Measurements from ENCODE around the gene FGGY.
"Not testable (repeated sequence)": the region's sequence is repeated elsewhere in the genome, so short reads cannot be mapped to it uniquely, and the experiment has no call there.

FGGY gene

GRCh38 chr1:59714966-59715365 lies 418.1 kb downstream of the FGGY start:
- DNase-seq (ENCODE audit: extremely low read depth in 1 of 2, low read depth in 1 of 2), result no peak

GRCh38 chr1:59716832-59717231 lies 419.9 kb downstream of the FGGY start:
- DNase-seq (ENCODE audit: extremely low read depth in 1 of 2, low read depth in 1 of 2), result no peak

- DNase-seq (ENCODE audit: extremely low read depth in 1 of 2, low read depth in 1 of 2), result no peak
Measured at GRCh38 chr1:59718064-59718988, 421.4 kb downstream of the FGGY start.

GRCh38 chr1:59718989-59719360 lies 422.1 kb downstream of the FGGY start:
- DNase-seq (ENCODE audit: extremely low read depth in 1 of 2, low read depth in 1 of 2), result no peak

- DNase-seq (ENCODE audit: extremely low read depth in 1 of 2, low read depth in 1 of 2), result no peak
Measured at GRCh38 chr1:59720326-59721115, 423.6 kb downstream of the FGGY start.

GRCh38 chr1:59730302-59730701 lies 433.4 kb downstream of the FGGY start:
- DNase-seq (ENCODE audit: extremely low read depth in 1 of 2, low read depth in 1 of 2), result no peak

GRCh38 chr1:59730759-59731478 lies 434.0 kb downstream of the FGGY start:
- no peak for DNase-seq (ENCODE audit: extremely low read depth in 1 of 2, low read depth in 1 of 2)

GRCh38 chr1:59731591-59731990 lies 434.7 kb downstream of the FGGY start:
- no peak for DNase-seq (ENCODE audit: extremely low read depth in 1 of 2, low read depth in 1 of 2)

- no peak for DNase-seq (ENCODE audit: extremely low read depth in 1 of 2, low read depth in 1 of 2)
Measured at GRCh38 chr1:59732214-59732955, 435.5 kb downstream of the FGGY start.

GRCh38 chr1:59733443-59734141 lies 436.7 kb downstream of the FGGY start:
- no peak for DNase-seq (ENCODE audit: extremely low read depth in 1 of 2, low read depth in 1 of 2)

- not testable (repeated sequence) for DNase-seq (ENCODE audit: extremely low read depth in 1 of 2, low read depth in 1 of 2)
Measured at GRCh38 chr1:59735927-59736326, 439.0 kb downstream of the FGGY start.

- no peak for DNase-seq (ENCODE audit: extremely low read depth in 1 of 2, low read depth in 1 of 2)
Measured at GRCh38 chr1:59736744-59737143, 439.9 kb downstream of the FGGY start.

GRCh38 chr1:59737638-59738037 lies 440.7 kb downstream of the FGGY start:
- no peak for DNase-seq (ENCODE audit: extremely low read depth in 1 of 2, low read depth in 1 of 2)

- no peak for DNase-seq (ENCODE audit: extremely low read depth in 1 of 2, low read depth in 1 of 2)
Measured at GRCh38 chr1:59738152-59738551, 441.3 kb downstream of the FGGY start.

GRCh38 chr1:59738591-59739015 lies 441.7 kb downstream of the FGGY start:
- no peak for DNase-seq (ENCODE audit: extremely low read depth in 1 of 2, low read depth in 1 of 2)

- no peak for DNase-seq (ENCODE audit: extremely low read depth in 1 of 2, low read depth in 1 of 2)
Measured at GRCh38 chr1:59739111-59739510, 442.2 kb downstream of the FGGY start.

GRCh38 chr1:59742526-59742925 lies 445.6 kb downstream of the FGGY start:
- no peak for DNase-seq (ENCODE audit: extremely low read depth in 1 of 2, low read depth in 1 of 2)

GRCh38 chr1:59743324-59744091 lies 446.6 kb downstream of the FGGY start:
- no peak for DNase-seq (ENCODE audit: extremely low read depth in 1 of 2, low read depth in 1 of 2)

GRCh38 chr1:59747420-59748024 lies 450.6 kb downstream of the FGGY start:
- no peak for DNase-seq (ENCODE audit: extremely low read depth in 1 of 2, low read depth in 1 of 2)
